GM06990 (cell line): Measurements from ENCODE around the gene AXL.

Source experiments
- DNase-seq: peaks from one replicate; pipeline ENCODE4 v3.0.0-alpha.2; 2011; ENCODE audit not compliant: insufficient read length; ENCODE audit errors: extremely low read depth
- H3K27me3 ChIP-seq: replicated peaks from 2 replicates; pipeline ENCODE4 v1.6.0; 2011; ENCODE audit warnings: low read length; ENCODE audit not compliant: control insufficient read depth, insufficient read depth
- H3K36me3 ChIP-seq: 2 replicates; pipeline ENCODE4 v1.5.1; 2011; ENCODE audit warnings: low read length; ENCODE audit not compliant: control insufficient read depth, insufficient read depth
- H3K4me3 ChIP-seq: replicated peaks from 2 replicates; pipeline ENCODE4 v1.5.1; 2011; ENCODE audit warnings: low read depth, mild to moderate bottlenecking, control low read depth, low read length
- CTCF ChIP-seq: IDR thresholded peaks from 2 replicates; pipeline ENCODE4 v1.5.1; 2011; ENCODE audit warnings: low read length, control low read depth, mild to moderate bottlenecking, inconsistent platforms; ENCODE audit not compliant: insufficient read depth, poor library complexity, severe bottlenecking

Gene AXL

GRCh38 chr19:41299046-41299754 is 80.2 kb downstream of the AXL start:
- no peak for DNase-seq
- no peaks in the 10 kb centered on the region for H3K27me3 ChIP-seq
- peaks cover 39% of the 10 kb centered on the region for H3K36me3 ChIP-seq
- no peak overlapping the region for H3K4me3 ChIP-seq
- TF ChIP-seq CTCF, result no peak

- H3K27me3 ChIP-seq, result no peaks in the 10 kb centered on the region
- no peak overlapping the region for H3K4me3 ChIP-seq
- no peak for DNase-seq
- H3K36me3 ChIP-seq, result peaks cover 36% of the 10 kb centered on the region
- no peak for TF ChIP-seq CTCF
Measured at GRCh38 chr19:41299755-41300089, 80.7 kb downstream of the AXL start.

GRCh38 chr19:41300555-41300954 is 81.5 kb downstream of the AXL start:
- no peak for TF ChIP-seq CTCF
- DNase-seq, result no peak
- Histone ChIP-seq H3K36me3 (peaks cover 34% of the 10 kb centered on the region), H3K27me3 (no peaks in the 10 kb centered on the region), H3K4me3 (no peak overlapping the region)

- Histone ChIP-seq H3K27me3 (no peaks in the 10 kb centered on the region), H3K4me3 (peak overlapping the region; percentile 10; the same call in 1 of the 2 replicates), H3K36me3 (peaks cover 36% of the 10 kb centered on the region)
- DNase-seq, result peak; percentile 77
- no peak for TF ChIP-seq CTCF
Measured at GRCh38 chr19:41302624-41303351, 83.8 kb downstream of the AXL start.

- DNase-seq, result no peak
- Histone ChIP-seq H3K4me3 (no peak overlapping the region), H3K27me3 (no peaks in the 10 kb centered on the region), H3K36me3 (peaks cover 34% of the 10 kb centered on the region)
- no peak for TF ChIP-seq CTCF
Measured at GRCh38 chr19:41303954-41304353, 84.9 kb downstream of the AXL start.
